HEK293 (cell line): Measurements from ENCODE around the gene PHF5A.
"Not testable (repeated sequence)": the region's sequence is repeated elsewhere in the genome, so short reads cannot be mapped to it uniquely, and the experiment has no call there.

Source experiments
- CTCF ChIA-PET: fragments of 350-600 bp; formaldehyde crosslinking; extraction: SDS; loops from one replicate; lab custom pipeline; 2021; ENCODE audit warnings: antibody characterized with exemption; lab: Yijun Ruan, JAX
- POLR2A ChIA-PET: fragments of 300-600 bp; formaldehyde crosslinking; extraction: SDS; loops from one replicate; lab custom pipeline; 2020; ENCODE audit warnings: antibody characterized with exemption, inconsistent platforms; lab: Yijun Ruan, JAX
- H3K27ac ChIP-seq: fragments of 200-500 bp; sonication (Bioruptor generic); 2 replicates; pipeline ENCODE4 v1.5.1; 2014; ENCODE audit warnings: low read depth, low read length, control low read depth, inconsistent platforms; ENCODE audit errors: extremely low read depth
- H3K36me3 ChIP-seq, 2 experiments: fragments of 200-500 bp in 1 of 2; sonication (Bioruptor generic) in 1 of 2; 1 replicate in 1 of 2; 2 replicates in 1 of 2; pipeline ENCODE4 v1.5.1; 2014 to 2017; ENCODE audit warnings: inconsistent platforms in 2 of 2, low read length in 2 of 2; ENCODE audit not compliant: control insufficient read depth in 2 of 2, insufficient read depth in 1 of 2
- H3K4me1 ChIP-seq: fragments of 200-500 bp; sonication (Bioruptor generic); 2 replicates; pipeline ENCODE4 v1.5.1; 2014; ENCODE audit warnings: mild to moderate bottlenecking, low read length, inconsistent platforms; ENCODE audit not compliant: control insufficient read depth, insufficient read depth
- H3K4me3 ChIP-seq: 2 replicates; pipeline ENCODE4 v1.5.1; 2011; ENCODE audit warnings: low read depth, mild to moderate bottlenecking, control low read depth, low read length, moderate library complexity
- H3K9me3 ChIP-seq: fragments of 200-500 bp; sonication (Bioruptor generic); 2 replicates; pipeline ENCODE4 v1.5.1; 2014; ENCODE audit warnings: low read depth, low read length, inconsistent platforms; ENCODE audit not compliant: control insufficient read depth, insufficient read depth
- BCL6B ChIP-seq: fragments of 450-650 bp; formaldehyde crosslinking; IDR thresholded peaks from 2 replicates; pipeline ENCODE4 v1.5.1; 2017; ENCODE audit warnings: missing biosample characterization, missing genetic modification characterization
- OSR2 ChIP-seq: fragments of 450-650 bp; formaldehyde crosslinking; IDR thresholded peaks from 2 replicates; pipeline ENCODE4 v1.5.1; 2016; ENCODE audit warnings: missing biosample characterization, missing genetic modification characterization
- REST ChIP-seq: fragments of 450-650 bp; formaldehyde crosslinking; IDR thresholded peaks from 2 replicates; pipeline ENCODE4 v1.5.1; 2016; ENCODE audit warnings: missing biosample characterization, missing genetic modification characterization
- ZBTB48 ChIP-seq: fragments of 450-650 bp; formaldehyde crosslinking; IDR thresholded peaks from 2 replicates; pipeline ENCODE4 v1.5.1; 2016; ENCODE audit warnings: missing biosample characterization, missing genetic modification characterization
- ZIC2 ChIP-seq: fragments of 450-650 bp; formaldehyde crosslinking; IDR thresholded peaks from 2 replicates; pipeline ENCODE4 v1.5.1; 2016; ENCODE audit warnings: missing biosample characterization, missing genetic modification characterization
- ZNF157 ChIP-seq: fragments of 450-650 bp; formaldehyde crosslinking; IDR thresholded peaks from 2 replicates; pipeline ENCODE4 v1.5.1; 2016; ENCODE audit warnings: missing biosample characterization, missing genetic modification characterization
- ZNF221 ChIP-seq: fragments of 450-650 bp; formaldehyde crosslinking; IDR thresholded peaks from 2 replicates; pipeline ENCODE4 v1.5.1; 2017; ENCODE audit warnings: missing biosample characterization, missing genetic modification characterization, borderline replicate concordance
- ZNF341 ChIP-seq: fragments of 450-650 bp; formaldehyde crosslinking; IDR thresholded peaks from 2 replicates; pipeline ENCODE4; 2016; ENCODE audit warnings: low read depth, missing biosample characterization, missing genetic modification characterization
- ZNF391 ChIP-seq: fragments of 450-650 bp; formaldehyde crosslinking; IDR thresholded peaks from 2 replicates; pipeline ENCODE4 v1.5.1; 2016; ENCODE audit warnings: low read depth, missing biosample characterization, missing genetic modification characterization, borderline replicate concordance
- ZNF398 ChIP-seq: fragments of 450-650 bp; formaldehyde crosslinking; IDR thresholded peaks from 2 replicates; pipeline ENCODE4 v1.5.1; 2017; ENCODE audit warnings: missing biosample characterization, missing genetic modification characterization
- ZNF473 ChIP-seq: fragments of 450-650 bp; formaldehyde crosslinking; IDR thresholded peaks from 2 replicates; pipeline ENCODE4 v1.5.1; 2017; ENCODE audit warnings: missing biosample characterization, missing genetic modification characterization
- ZNF571 ChIP-seq: fragments of 450-650 bp; formaldehyde crosslinking; IDR thresholded peaks from 2 replicates; pipeline ENCODE4 v1.5.0; 2017; ENCODE audit warnings: missing biosample characterization, missing genetic modification characterization
- ZNF623 ChIP-seq: fragments of 450-650 bp; formaldehyde crosslinking; IDR thresholded peaks from 2 replicates; pipeline ENCODE4 v1.5.1; 2016; ENCODE audit warnings: missing biosample characterization, missing genetic modification characterization
- ZNF664 ChIP-seq: fragments of 450-650 bp; formaldehyde crosslinking; IDR thresholded peaks from 2 replicates; pipeline ENCODE4 v1.5.1; 2016; ENCODE audit warnings: missing biosample characterization, missing genetic modification characterization
- ZNF704 ChIP-seq: fragments of 450-650 bp; formaldehyde crosslinking; IDR thresholded peaks from 2 replicates; pipeline ENCODE4 v1.5.1; 2016; ENCODE audit warnings: missing biosample characterization, missing genetic modification characterization
- ZSCAN4 ChIP-seq: fragments of 450-650 bp; formaldehyde crosslinking; IDR thresholded peaks from 2 replicates; pipeline ENCODE4 v1.5.1; 2017; ENCODE audit warnings: missing biosample characterization, missing genetic modification characterization

The PHF5A gene

GRCh38 chr22:41461901-41462300 is 6.6 kb downstream of the PHF5A start:
- POLR2A ChIA-PET, result interaction anchor here (0.6 to 2.2 kb wide), 4 partner anchors 10 to 58 kb away, joined by 3 to 29 read pairs (median 4); partner anchors contain the start of gene TOB2
- CTCF ChIA-PET, result interaction anchor here (0.6 to 1.5 kb wide), 3 partner anchors 56 to 128 kb away, joined by 3 to 10 read pairs (median 6); partner anchors contain the start of gene PMM1
- Histone ChIP-seq H3K4me3 (no peak overlapping the region), H3K9me3 (no peaks in the 10 kb centered on the region), H3K27ac (no peak overlapping the region), H3K36me3 (peaks cover 91 to 96% of the 10 kb centered on the region in 2 experiments), H3K4me1 (no peaks in the 10 kb centered on the region)
- TF ChIP-seq ZNF398 (tag by site-specific recombination), result no peak
- no peak for TF ChIP-seq ZNF571 (tag by site-specific recombination)
- TF ChIP-seq OSR2 (tag by site-specific recombination), result no peak
- TF ChIP-seq ZNF221 (tag by site-specific recombination), result no peak
- TF ChIP-seq ZNF623 (tag by site-specific recombination), result no peak
- no peak for TF ChIP-seq ZSCAN4
- no peak for TF ChIP-seq REST (tag by site-specific recombination)
- TF ChIP-seq ZBTB48, result no peak
- TF ChIP-seq ZNF341, result no peak
- no peak for TF ChIP-seq ZNF664 (tag by site-specific recombination)
- TF ChIP-seq ZNF157, result no peak
- no peak for TF ChIP-seq ZNF473
- no peak for TF ChIP-seq ZIC2 (tag by site-specific recombination)
- no peak for TF ChIP-seq ZNF391 (tag by site-specific recombination)
- TF ChIP-seq BCL6B (tag by site-specific recombination), result no peak
- no peak for TF ChIP-seq ZNF704

- CTCF ChIA-PET, result not testable (repeated sequence)
Measured at GRCh38 chr22:41460071-41460470, 8.4 kb downstream of the PHF5A start.

More at GRCh38 chr22:41460071-41460470, 8.4 kb downstream of the PHF5A start:
- H3K4me1 ChIP-seq, H3K4me3 ChIP-seq, H3K27ac ChIP-seq, H3K9me3 ChIP-seq: not testable (repeated sequence)
- POLR2A ChIA-PET, result interaction anchor here (0.7 to 7.0 kb wide), 6 partner anchors 8 to 279 kb away, joined by 3 to 38 read pairs (median 6); partner anchors contain the start of genes ACO2, PHF5A and TOB2
- H3K36me3 ChIP-seq, result peaks cover 78 to 81% of the 10 kb centered on the region in 2 experiments
